Osteoblast (primary cell): Measurements from ENCODE around the gene KRTCAP2. TPM values are rescaled to one million over a fixed set of nuclear protein-coding genes. Genes with fewer than 3 reads are reported as not detected.
"Not testable (repeated sequence)": the region's sequence is repeated elsewhere in the genome, so short reads cannot be mapped to it uniquely, and the experiment has no call there.

ENCODE experiments used
- DNase-seq: peaks from one replicate; pipeline ENCODE4 v3.0.0; 2011; ENCODE audit warnings: low spot score, mixed read lengths; ENCODE audit not compliant: insufficient read length; ENCODE audit errors: missing footprints
- H2AFZ ChIP-seq: 2 replicates; pipeline ENCODE4 v1.6.0; 2011; ENCODE audit warnings: mild to moderate bottlenecking, low read length
- H3K27ac ChIP-seq: 2 replicates; pipeline ENCODE4 v1.5.1; 2011; ENCODE audit warnings: mild to moderate bottlenecking, low read depth, low read length, moderate library complexity
- H3K27me3 ChIP-seq: 2 replicates; pipeline ENCODE4 v1.6.0; 2012; ENCODE audit warnings: mild to moderate bottlenecking, control low read depth, inconsistent platforms, low read length, moderate library complexity; ENCODE audit not compliant: insufficient read depth
- H3K36me3 ChIP-seq: 2 replicates; pipeline ENCODE4 v1.5.1; 2011; ENCODE audit warnings: mild to moderate bottlenecking, low read length, control low read depth, moderate library complexity; ENCODE audit not compliant: insufficient read depth
- H3K4me1 ChIP-seq: 2 replicates; pipeline ENCODE4 v1.5.1; 2011; ENCODE audit warnings: mild to moderate bottlenecking, low read length, control low read depth, moderate library complexity; ENCODE audit not compliant: insufficient read depth
- H3K4me2 ChIP-seq: 2 replicates; pipeline ENCODE4 v1.6.0; 2011; ENCODE audit warnings: mild to moderate bottlenecking, low read length; ENCODE audit not compliant: insufficient read depth
- H3K4me3 ChIP-seq: fragments of 200-600 bp; sonication (generic); 3 replicates; pipeline ENCODE4 v1.5.1; 2012; ENCODE audit warnings: mild to moderate bottlenecking, low read length, inconsistent platforms; ENCODE audit not compliant: insufficient read depth
- H3K79me2 ChIP-seq: 2 replicates; pipeline ENCODE4 v1.6.0; 2012; ENCODE audit warnings: mild to moderate bottlenecking, low read length, control low read depth, inconsistent platforms; ENCODE audit not compliant: insufficient read depth
- H3K9me3 ChIP-seq: 2 replicates; pipeline ENCODE4 v1.5.1; 2011; ENCODE audit warnings: low read depth, low read length, control low read depth
- H4K20me1 ChIP-seq: 2 replicates; pipeline ENCODE4 v1.6.0; 2012; ENCODE audit warnings: mild to moderate bottlenecking, low read length, control low read depth; ENCODE audit not compliant: insufficient read depth
- total RNA-seq: library from RNA; depleted of rRNA; stranded (reverse); fragments of >200 nt; gene quantifications from 2 replicates; pipeline ENCODE4 v1.2.3, GENCODE V29; 2012
- TF ChIP-seq, protein P1 (sequence below): IDR thresholded peaks from 2 replicates; pipeline ENCODE4 v1.5.1; 2011; ENCODE audit warnings: mild to moderate bottlenecking, low read depth, low read length, moderate library complexity; ENCODE audit errors: extremely low read depth

KRTCAP2 gene
- total RNA-seq, 1 donor: 117 TPM

GRCh38 chr1:155167166-155168104 lies 5.7 kb downstream of the KRTCAP2 start:
- Histone ChIP-seq H3K36me3 (peaks cover 26% of the 10 kb centered on the region), H3K27me3 (peaks cover 11% of the 10 kb centered on the region), H2AFZ (peak overlapping the region; percentile 9), H3K4me1 (peaks cover 11% of the 10 kb centered on the region), H3K27ac (no peak overlapping the region), H3K4me3 (no peak overlapping the region), H3K4me2 (peak overlapping the region; percentile 37), H3K9me3 (no peaks in the 10 kb centered on the region), H4K20me1 (peaks cover 14% of the 10 kb centered on the region), H3K79me2 (peaks cover 15% of the 10 kb centered on the region)
- TF ChIP-seq, protein P1, sequence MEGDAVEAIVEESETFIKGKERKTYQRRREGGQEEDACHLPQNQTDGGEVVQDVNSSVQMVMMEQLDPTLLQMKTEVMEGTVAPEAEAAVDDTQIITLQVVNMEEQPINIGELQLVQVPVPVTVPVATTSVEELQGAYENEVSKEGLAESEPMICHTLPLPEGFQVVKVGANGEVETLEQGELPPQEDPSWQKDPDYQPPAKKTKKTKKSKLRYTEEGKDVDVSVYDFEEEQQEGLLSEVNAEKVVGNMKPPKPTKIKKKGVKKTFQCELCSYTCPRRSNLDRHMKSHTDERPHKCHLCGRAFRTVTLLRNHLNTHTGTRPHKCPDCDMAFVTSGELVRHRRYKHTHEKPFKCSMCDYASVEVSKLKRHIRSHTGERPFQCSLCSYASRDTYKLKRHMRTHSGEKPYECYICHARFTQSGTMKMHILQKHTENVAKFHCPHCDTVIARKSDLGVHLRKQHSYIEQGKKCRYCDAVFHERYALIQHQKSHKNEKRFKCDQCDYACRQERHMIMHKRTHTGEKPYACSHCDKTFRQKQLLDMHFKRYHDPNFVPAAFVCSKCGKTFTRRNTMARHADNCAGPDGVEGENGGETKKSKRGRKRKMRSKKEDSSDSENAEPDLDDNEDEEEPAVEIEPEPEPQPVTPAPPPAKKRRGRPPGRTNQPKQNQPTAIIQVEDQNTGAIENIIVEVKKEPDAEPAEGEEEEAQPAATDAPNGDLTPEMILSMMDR: peak; percentile 95
- DNase-seq: peak; percentile 94

- Histone ChIP-seq H3K4me1 (peaks cover 4% of the 10 kb centered on the region), H3K36me3 (peaks cover 26% of the 10 kb centered on the region), H3K79me2 (peaks cover 7% of the 10 kb centered on the region), H3K27me3 (peaks cover 11% of the 10 kb centered on the region), H4K20me1 (peaks cover 14% of the 10 kb centered on the region), H3K9me3 (no peaks in the 10 kb centered on the region), H3K4me3 (no peak overlapping the region), H2AFZ (no peak overlapping the region), H3K4me2 (no peak overlapping the region), H3K27ac (no peak overlapping the region)
- TF ChIP-seq, protein P1: no peak
- peak; percentile 62 for DNase-seq
Measured at GRCh38 chr1:155166471-155167165, 6.5 kb downstream of the KRTCAP2 start.

GRCh38 chr1:155166051-155166470 lies 7.0 kb downstream of the KRTCAP2 start:
- DNase-seq: no peak
- Histone ChIP-seq H3K4me1 (peaks cover 4% of the 10 kb centered on the region), H3K79me2 (peaks cover 4% of the 10 kb centered on the region), H4K20me1 (peaks cover 14% of the 10 kb centered on the region), H2AFZ (no peak overlapping the region), H3K36me3 (peaks cover 26% of the 10 kb centered on the region), H3K4me3 (no peak overlapping the region), H3K27me3 (peaks cover 11% of the 10 kb centered on the region), H3K4me2 (no peak overlapping the region), H3K9me3 (no peaks in the 10 kb centered on the region), H3K27ac (no peak overlapping the region)
- TF ChIP-seq, protein P1: no peak

GRCh38 chr1:155164625-155165024 lies 8.5 kb downstream of the KRTCAP2 start:
- not testable (repeated sequence) for H2AFZ ChIP-seq, H3K79me2 ChIP-seq, H3K4me3 ChIP-seq, DNase-seq, H3K4me1 ChIP-seq, H3K9me3 ChIP-seq, H3K4me2 ChIP-seq, H3K27ac ChIP-seq
- Histone ChIP-seq H3K27me3 (peaks cover 11% of the 10 kb centered on the region), H4K20me1 (peaks cover 10% of the 10 kb centered on the region), H3K36me3 (peaks cover 13% of the 10 kb centered on the region)

GRCh38 chr1:155163785-155164184 lies 9.3 kb downstream of the KRTCAP2 start:
- H3K27me3 ChIP-seq: peaks cover 11% of the 10 kb centered on the region
- not testable (repeated sequence) for DNase-seq, H3K4me1 ChIP-seq, H3K79me2 ChIP-seq, H3K27ac ChIP-seq, H3K9me3 ChIP-seq, H4K20me1 ChIP-seq, H2AFZ ChIP-seq, H3K36me3 ChIP-seq, H3K4me2 ChIP-seq, H3K4me3 ChIP-seq

DNA sequence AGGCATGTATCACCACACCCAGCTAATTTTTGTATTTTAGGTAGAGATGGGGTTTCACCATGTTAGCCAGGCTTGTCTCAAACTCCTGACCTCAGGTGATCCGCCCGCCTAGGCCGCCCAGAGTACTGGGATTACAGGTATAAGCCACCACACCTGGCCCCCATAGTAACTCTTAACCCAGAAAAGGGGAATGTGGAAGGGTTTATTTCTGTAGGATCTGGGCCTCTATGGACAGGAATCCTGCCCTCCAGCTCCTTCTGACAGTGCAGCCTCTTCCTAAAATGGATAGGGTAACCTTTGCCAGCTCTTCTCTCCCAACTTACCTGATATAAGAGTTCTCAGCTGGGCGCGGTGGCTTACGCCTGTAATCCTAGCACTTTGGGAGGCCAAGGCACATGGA lies 10.5 kb downstream of the KRTCAP2 start:
- H3K4me2 ChIP-seq, H3K4me3 ChIP-seq, DNase-seq, H3K27ac ChIP-seq, H3K36me3 ChIP-seq, H3K79me2 ChIP-seq, H2AFZ ChIP-seq, H4K20me1 ChIP-seq, H3K4me1 ChIP-seq, H3K9me3 ChIP-seq: not testable (repeated sequence)
- peaks cover 11% of the 10 kb centered on the region for H3K27me3 ChIP-seq
